DOHH2 (cell line): ENCODE data around the gene MOXD1.

Experiments used
- CTCF ChIP-seq: fragments of 200-600 bp; sonication (generic); IDR thresholded peaks from one replicate; pipeline ENCODE4 v1.5.1; 2014; ENCODE audit warnings: antibody characterized with exemption, mild to moderate bottlenecking, low read depth, low read length; ENCODE audit not compliant: poor library complexity, severe bottlenecking
- EZH2phosphoT487 ChIP-seq: fragments of 200-600 bp; sonication (generic); IDR thresholded peaks from 2 replicates; pipeline ENCODE4 v1.6.1; 2017; ENCODE audit warnings: borderline replicate concordance, mild to moderate bottlenecking, antibody characterized with exemption, low read length, moderate library complexity, mixed read lengths

- TF ChIP-seq CTCF (no peak), EZH2phosphoT487 (no peak)
Measured at GRCh38 chr6:132282696-132283095, 118.6 kb downstream of the MOXD1 start.
